ELR (cell line): ENCODE measurements around the gene TRIM71.
"Not testable (repeated sequence)": the region's sequence is repeated elsewhere in the genome, so short reads cannot be mapped to it uniquely, and the experiment has no call there.

Source experiments
- DNase-seq: peaks from one replicate; pipeline ENCODE4 v3.0.0-alpha.2; 2015; ENCODE audit warnings: low read depth

The TRIM71 gene

GRCh38 chr3:32817558-32818228, at the start of gene TRIM71:
Gene TRIM71 (plus strand): TSS chr3:32817997. CDS start chr3:32818081, 84 bp downstream.
- DNase-seq, result no peak

DNA sequence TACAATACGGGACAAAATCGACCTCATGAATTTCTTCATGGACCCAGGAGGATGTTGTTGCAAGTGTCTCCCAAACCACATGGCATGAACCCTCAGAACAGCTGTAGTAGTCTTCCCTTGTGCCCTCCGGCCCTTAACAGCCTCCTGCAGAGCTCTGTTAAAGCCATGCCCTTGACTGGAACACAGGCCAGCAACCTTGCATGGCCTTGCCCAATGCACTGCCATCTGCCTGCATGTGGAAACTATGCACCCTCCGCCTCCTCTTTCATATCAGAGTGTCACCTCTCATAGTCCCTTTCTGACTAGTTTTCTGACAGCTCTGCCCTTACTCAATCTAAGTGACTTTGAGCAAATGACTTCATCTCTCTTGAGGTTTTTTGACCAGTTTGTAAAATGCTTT, 39.4 kb upstream of the TRIM71 start:
- DNase-seq, result no peak

- DNase-seq, result no peak
Measured at GRCh38 chr3:32780071-32780734, 37.6 kb upstream of the TRIM71 start.

- DNase-seq, result peak; percentile 62
Measured at GRCh38 chr3:32780735-32781210, 37.0 kb upstream of the TRIM71 start.

GRCh38 chr3:32781211-32781968, 36.4 kb upstream of the TRIM71 start:
- peak; percentile 87 for DNase-seq

DNA sequence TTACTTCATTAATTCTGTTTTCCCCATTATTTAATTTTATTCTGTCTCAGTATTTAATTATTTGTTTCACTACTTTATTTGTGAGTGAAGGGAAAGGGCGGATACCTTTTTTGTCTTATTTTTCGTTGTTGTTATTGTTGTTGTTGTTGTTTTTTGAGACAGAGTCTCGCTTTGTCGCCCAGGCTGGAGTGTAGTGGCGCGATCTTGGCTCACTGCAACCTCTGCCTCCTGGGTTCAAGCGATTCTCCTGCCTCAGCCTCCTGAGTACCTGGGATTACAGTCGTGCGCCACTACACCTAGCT, 35.9 kb upstream of the TRIM71 start:
- not testable (repeated sequence) for DNase-seq

- DNase-seq, result no peak
Measured at GRCh38 chr3:32782407-32782806, 35.4 kb upstream of the TRIM71 start.

DNA sequence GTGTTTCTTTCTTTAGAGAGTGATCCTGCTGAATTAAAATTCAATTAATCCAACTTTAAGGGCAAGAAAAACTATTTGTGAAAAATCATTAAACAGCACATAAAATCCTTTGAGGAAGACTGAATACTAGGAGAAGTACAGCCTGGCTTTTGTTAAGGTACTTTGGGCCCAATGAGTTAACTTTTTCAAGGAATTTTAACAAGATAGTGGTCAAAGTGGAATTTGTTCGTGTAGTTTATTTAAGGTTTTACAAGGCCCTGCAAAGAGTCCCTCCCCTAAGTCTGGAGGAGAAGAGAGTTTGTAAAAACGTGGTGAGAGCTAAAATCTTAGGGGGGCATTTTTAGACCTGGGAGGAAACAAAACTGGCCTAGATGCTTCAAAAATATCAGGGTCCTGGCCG, 26.0 kb upstream of the TRIM71 start:
- DNase-seq, result no peak

DNA sequence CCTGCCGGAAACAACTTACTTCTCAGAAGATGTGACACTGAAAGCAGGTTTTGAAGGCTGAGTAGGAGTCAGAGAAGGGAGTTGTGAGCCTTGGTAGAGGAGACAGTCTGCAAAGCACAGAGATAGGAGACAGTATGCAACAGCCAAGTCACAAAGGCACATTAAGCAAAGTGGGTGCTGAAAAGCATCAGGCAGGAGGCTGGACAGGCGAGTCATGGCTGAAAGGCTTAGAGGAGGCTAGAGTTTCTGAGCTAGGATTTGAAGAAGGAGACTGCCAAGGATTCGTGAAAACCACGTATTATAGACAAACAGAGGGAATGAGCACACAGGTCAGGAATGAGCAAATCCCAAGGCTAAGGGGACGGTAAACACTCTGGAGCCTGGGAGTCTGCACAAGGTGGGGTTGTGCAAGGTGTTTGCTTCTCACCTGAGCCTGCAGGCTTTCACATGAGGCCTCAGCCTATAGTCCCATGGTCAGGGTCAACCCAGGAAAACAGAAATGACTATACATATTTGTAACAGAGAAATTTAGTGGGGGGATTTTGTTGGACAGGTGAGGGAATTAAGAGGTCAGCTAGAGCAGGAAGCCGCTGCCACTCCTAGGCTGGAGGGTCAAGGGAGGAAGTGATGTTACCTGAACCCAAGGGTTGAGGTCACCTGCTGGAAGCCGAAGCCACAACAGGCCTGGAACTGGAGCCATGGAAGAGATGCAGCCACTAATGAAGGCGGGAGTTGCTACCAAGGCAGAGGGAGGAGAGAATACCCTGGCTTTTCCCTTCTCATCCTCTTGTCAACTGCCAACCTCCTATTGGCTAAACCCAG, 23.1 kb upstream of the TRIM71 start:
- DNase-seq, result peak; percentile 26

GRCh38 chr3:32796384-32796950, 21.3 kb upstream of the TRIM71 start:
- not testable (repeated sequence) for DNase-seq

DNA sequence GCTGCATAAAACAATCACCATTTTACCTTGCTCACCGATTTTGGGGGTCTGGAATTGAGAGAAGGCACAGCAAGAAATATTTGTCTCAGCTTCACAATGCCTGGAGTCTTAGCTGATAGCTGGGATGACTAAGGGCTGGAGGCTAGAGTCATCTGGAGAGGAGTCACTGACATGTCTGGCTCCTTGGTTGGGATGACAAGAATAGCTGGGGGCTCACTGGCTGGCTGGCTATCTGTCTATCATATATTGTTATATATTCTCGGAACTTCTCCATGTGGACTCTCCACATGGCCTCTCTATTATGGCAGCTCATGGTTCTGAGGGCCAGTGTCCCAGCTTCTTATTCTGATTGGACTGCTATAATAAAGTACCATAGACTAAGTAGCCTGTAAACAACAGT, 20.0 kb upstream of the TRIM71 start:
- peak; percentile 26 for DNase-seq

GRCh38 chr3:32801440-32801839, 16.4 kb upstream of the TRIM71 start:
- DNase-seq, result not testable (repeated sequence)

DNA sequence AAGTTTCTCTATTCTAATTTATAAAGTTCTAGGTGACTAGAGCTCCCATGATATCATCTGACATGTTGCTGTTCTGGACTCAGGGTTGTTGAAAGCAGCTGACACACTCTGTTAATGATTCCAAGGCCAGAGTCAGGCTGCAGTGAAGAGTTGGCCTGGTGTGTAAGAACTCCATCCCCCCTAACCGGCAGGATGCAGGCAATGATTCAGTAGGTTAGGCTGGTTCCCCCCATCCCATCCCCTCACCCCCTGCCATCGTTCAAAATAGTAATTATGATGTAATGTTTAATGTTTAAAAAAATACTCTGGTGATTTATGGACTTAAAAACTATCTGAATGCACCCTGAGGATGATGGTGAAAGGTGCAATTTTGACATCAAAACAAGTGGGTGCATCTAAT, 4.6 kb upstream of the TRIM71 start:
- no peak for DNase-seq

DNA sequence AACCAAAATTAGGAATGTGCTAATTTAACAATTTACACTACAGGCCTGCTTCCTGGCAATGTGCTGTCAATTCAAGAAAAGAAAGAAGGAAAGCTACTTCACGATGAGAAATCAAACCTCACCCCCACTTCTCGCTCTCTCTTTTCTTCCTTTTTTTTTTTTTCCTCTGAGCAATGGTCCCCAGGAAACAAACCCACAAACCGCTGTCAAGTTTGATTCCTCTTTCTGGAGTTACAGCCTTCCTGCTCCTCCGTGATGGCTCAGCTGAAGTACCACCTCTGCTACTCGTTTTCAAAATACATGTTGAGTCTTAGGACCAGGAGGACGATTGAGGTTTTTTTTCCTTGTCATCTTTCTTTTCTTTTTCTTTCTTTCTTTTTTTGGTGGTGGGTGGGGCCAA, 3.4 kb upstream of the TRIM71 start:
- no peak for DNase-seq

- DNase-seq, result no peak
Measured at GRCh38 chr3:32815841-32816438, 1.9 kb upstream of the TRIM71 start.

DNA sequence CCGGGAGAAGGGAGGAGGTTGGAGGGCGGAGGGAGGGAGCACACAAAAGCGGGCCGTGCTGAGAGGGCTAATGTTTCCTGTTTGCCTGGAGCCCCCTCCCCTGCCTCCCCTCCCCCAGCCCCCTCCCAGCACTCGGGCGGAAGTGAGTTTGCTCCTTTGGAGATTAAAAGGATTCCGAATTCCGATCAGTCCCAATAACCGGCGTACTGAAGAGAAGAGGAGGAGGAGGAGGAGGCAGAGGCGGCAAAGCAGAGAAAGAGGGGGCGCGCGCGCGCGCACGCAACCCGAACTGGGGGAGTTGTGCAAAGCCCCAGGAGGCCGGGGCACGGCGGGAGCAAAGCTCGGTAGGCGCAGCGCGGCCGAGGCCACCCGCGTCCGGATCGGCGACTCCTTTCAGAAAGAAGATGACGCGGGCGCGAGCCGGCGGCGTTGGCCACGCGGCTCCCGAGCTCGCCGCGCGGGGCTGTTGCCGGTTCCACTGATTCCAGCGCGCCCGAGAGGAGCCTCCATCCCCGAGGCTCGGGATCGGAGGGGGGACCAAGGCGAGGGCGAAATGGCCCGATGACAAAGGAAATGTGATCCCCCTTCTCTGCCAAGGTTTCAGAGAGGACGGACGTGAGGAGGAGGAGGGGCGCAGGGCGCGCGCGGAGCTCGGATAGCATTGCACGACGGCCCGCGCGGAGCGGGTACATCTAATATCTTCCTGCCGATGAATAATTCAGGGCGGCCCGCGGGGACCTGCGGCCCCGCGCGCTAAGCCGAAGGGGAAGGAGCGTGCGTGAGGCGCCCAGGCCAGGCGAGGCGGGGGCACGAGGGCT, 1.1 kb upstream of the TRIM71 start:
- DNase-seq, result no peak

- no peak for DNase-seq
Measured at GRCh38 chr3:32817257-32817557, 590 bp upstream of the TRIM71 start.

DNA sequence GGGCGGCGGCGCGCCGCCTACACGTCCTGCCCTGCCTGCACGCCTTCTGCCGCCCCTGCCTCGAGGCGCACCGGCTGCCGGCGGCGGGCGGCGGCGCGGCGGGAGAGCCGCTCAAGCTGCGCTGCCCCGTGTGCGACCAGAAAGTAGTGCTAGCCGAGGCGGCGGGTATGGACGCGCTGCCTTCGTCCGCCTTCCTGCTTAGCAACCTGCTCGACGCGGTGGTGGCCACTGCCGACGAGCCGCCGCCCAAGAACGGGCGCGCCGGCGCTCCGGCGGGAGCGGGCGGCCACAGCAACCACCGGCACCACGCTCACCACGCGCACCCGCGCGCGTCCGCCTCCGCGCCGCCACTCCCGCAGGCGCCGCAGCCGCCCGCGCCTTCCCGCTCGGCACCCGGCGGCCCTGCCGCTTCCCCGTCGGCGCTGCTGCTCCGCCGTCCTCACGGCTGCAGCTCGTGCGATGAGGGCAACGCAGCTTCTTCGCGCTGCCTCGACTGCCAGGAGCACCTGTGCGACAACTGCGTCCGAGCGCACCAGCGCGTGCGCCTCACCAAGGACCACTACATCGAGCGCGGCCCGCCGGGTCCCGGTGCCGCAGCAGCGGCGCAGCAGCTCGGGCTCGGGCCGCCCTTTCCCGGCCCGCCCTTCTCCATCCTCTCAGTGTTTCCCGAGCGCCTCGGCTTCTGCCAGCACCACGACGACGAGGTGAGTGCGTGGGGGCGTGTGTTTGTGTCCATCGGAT, 602 bp downstream of the TRIM71 start:
- no peak for DNase-seq

DNA sequence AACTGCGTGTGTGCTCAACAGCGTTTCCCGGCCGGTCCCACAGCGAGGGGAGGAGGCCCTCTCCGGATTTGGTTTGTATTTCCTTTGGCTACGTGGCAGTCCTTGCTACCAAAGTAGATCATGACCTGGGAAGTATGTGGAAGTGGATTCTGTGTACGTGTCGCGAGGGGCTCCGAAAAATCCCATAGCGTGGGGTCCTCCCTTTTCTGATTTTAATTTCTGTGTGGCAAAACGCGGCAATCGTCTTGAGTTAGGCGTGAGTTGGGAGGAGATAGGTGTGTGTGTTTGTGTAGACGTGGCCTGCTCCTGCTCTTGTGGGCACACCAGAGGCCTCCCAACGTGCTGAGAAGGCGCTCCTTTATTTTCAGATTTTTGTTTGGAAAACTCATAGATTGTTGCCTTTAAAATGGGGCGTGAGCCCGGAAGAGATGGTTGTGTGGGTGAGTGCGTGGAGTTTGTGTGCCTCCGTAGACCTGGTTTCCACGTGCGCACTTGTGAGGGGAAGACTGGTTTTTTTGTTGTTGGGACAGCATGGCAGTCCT, 1.2 kb downstream of the TRIM71 start:
- no peak for DNase-seq
